RWPE1 (cell line): ENCODE results near the gene CTSO.
A peak's percentile ranks its signal among the peaks of the same experiment; 100 is the strongest.

Experiments used
- CTCF ChIA-PET: fragments of 350-600 bp; sonication (Branson Sonifier 250); formaldehyde crosslinking; extraction: SDS; loops from one replicate; lab custom pipeline; 2021; lab: Yijun Ruan, JAX
- POLR2A ChIA-PET: fragments of 400-600 bp; formaldehyde crosslinking; extraction: SDS; loops from one replicate; lab custom pipeline; 2020; ENCODE audit warnings: antibody characterized with exemption; ENCODE audit not compliant: low non-redundant PET; lab: Yijun Ruan, JAX
- DNase-seq: peaks from one replicate; pipeline ENCODE4 v3.0.0; 2012; ENCODE audit warnings: low spot score
- H3K27ac ChIP-seq: fragments of 450-650 bp; 2 replicates; pipeline ENCODE4 v1.5.1; 2017
- CTCF ChIP-seq: fragments of 450-650 bp; conservative IDR thresholded peaks from 2 replicates; pipeline ENCODE4 v1.5.1; 2017; ENCODE audit warnings: low read depth, mild to moderate bottlenecking

Gene CTSO

GRCh38 chr4:155891058-155891457 lies 62.6 kb downstream of the CTSO start:
- no peak for DNase-seq
- no peak overlapping the region for H3K27ac ChIP-seq
- CTCF ChIA-PET, result no interaction called here
- no peak for TF ChIP-seq CTCF
- POLR2A ChIA-PET, result no interaction called here

GRCh38 chr4:155889946-155890345 lies 63.7 kb downstream of the CTSO start:
- no peak for TF ChIP-seq CTCF
- H3K27ac ChIP-seq, result no peak overlapping the region
- DNase-seq, result no peak
- CTCF ChIA-PET, result no interaction called here
- POLR2A ChIA-PET, result no interaction called here

- no peak for TF ChIP-seq CTCF
- peak; percentile 34 for DNase-seq
- CTCF ChIA-PET, result interaction anchor here (0.6 kb wide), 1 partner anchor 60 kb away, joined by 3 read pairs; no protein-coding TSS in a partner anchor
- POLR2A ChIA-PET, result no interaction called here
- H3K27ac ChIP-seq, result no peak overlapping the region
Observed at GRCh38 chr4:155889031-155889793, 64.5 kb downstream of the CTSO start.

GRCh38 chr4:155887847-155888570 lies 65.7 kb downstream of the CTSO start:
- DNase-seq, result no peak
- ChIA-PET CTCF (no interaction called here), POLR2A (no interaction called here)
- no peak overlapping the region for H3K27ac ChIP-seq
- no peak for TF ChIP-seq CTCF

- ChIA-PET POLR2A (no interaction called here), CTCF (no interaction called here)
Observed at GRCh38 chr4:155887045-155887444, 66.6 kb downstream of the CTSO start.

More at GRCh38 chr4:155887045-155887444, 66.6 kb downstream of the CTSO start:
- DNase-seq, result no peak
- no peak for TF ChIP-seq CTCF
- H3K27ac ChIP-seq, result no peak overlapping the region
